ENCODE results near the gene TFAP2B. TPM values are rescaled to one million over a fixed set of nuclear protein-coding genes. Genes with fewer than 3 reads are reported as not detected.

TFAP2B gene
- total RNA-seq, 4 donors from 2014 or later, result not detected

- H3K4me3 ChIP-seq (replicated peaks in 1 of 3), result no peak overlapping the region
- 37 to 51% methylated on average over 1 of the region's 1 CpG for WGBS, 2 donors
- intact Hi-C loops (cut with DNase I), result no loop called here
- H3K4me1 ChIP-seq, result no peaks in the 10 kb centered on the region
- no peaks in the 10 kb centered on the region for H3K9me3 ChIP-seq
- H3K27me3 ChIP-seq, result no peaks in the 10 kb centered on the region
- no peak overlapping the region for H3K27ac ChIP-seq
- no peaks in the 10 kb centered on the region for H3K36me3 ChIP-seq
- TF ChIP-seq POLR2A (IDR thresholded peaks at IDR 0.05), result no peak
- TF ChIP-seq CTCF (IDR thresholded peaks at IDR 0.05), result no peak
- no peak for DNase-seq
Observed at GRCh38 chr6:50864601-50865000, 45.9 kb downstream of the TFAP2B start.

DNA sequence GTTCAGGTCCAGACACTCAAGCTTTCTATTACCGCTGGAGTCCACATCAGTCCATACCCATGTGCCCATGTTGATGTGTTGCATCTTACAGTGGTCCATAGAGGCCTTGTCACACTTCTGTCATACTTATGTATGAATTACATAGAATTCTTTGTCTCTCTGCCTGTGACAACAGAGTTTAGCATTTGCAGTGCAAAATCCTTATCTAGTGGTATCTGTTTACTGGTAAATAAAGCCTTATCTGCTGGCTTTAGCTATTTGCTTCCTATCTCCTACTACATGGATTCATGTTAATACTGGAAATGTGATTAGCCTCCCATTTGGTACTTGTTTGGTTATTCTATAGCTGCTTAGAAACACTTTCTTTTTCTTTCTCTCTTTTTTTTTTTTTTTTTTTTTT lies 49.8 kb downstream of the TFAP2B start:
- DNase-seq, result no peak
- H3K36me3 ChIP-seq, result no peaks in the 10 kb centered on the region
- no peaks in the 10 kb centered on the region for H3K4me1 ChIP-seq
- H3K9me3 ChIP-seq, result no peaks in the 10 kb centered on the region
- intact Hi-C loops (cut with DNase I), result no loop called here
- no peak overlapping the region for H3K27ac ChIP-seq
- H3K27me3 ChIP-seq, result no peaks in the 10 kb centered on the region
- TF ChIP-seq CTCF (IDR thresholded peaks at IDR 0.05), result no peak
- no peak for TF ChIP-seq POLR2A (IDR thresholded peaks at IDR 0.05)
- no peak overlapping the region for H3K4me3 ChIP-seq (replicated peaks in 1 of 3)
- WGBS, 2 donors, result 90 to 97% methylated on average over 1 of the region's 1 CpG

DNA sequence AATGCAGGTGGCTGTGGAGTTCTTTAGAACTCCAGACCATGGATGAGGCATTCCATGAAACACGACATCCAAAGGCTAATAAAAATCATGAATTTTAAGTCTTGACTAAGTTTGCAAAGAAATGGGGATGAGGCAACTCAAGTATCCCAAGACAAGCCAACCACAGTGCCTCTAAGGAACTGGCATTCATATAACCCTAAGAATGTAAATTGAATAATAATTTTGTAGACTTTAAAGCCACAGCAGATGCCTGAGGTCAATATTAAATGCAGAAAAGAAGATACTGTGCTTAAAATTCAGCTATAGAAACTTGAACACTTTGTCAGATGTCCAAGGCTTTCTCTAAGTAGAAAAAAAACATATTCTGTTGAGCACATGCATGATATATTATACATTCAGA lies 54.5 kb downstream of the TFAP2B start:
- Histone ChIP-seq H3K36me3 (no peaks in the 10 kb centered on the region), H3K4me1 (no peaks in the 10 kb centered on the region), H3K27me3 (no peaks in the 10 kb centered on the region), H3K27ac (no peak overlapping the region), H3K4me3 (replicated peaks in 1 of 3) (no peak overlapping the region), H3K9me3 (no peaks in the 10 kb centered on the region)
- TF ChIP-seq POLR2A (IDR thresholded peaks at IDR 0.05) (no peak), CTCF (IDR thresholded peaks at IDR 0.05) (no peak)
- no peak for DNase-seq
- intact Hi-C loops (cut with DNase I), result no loop called here
- WGBS, 2 donors, result 71 to 84% methylated on average over 1 of the region's 1 CpG

DNA sequence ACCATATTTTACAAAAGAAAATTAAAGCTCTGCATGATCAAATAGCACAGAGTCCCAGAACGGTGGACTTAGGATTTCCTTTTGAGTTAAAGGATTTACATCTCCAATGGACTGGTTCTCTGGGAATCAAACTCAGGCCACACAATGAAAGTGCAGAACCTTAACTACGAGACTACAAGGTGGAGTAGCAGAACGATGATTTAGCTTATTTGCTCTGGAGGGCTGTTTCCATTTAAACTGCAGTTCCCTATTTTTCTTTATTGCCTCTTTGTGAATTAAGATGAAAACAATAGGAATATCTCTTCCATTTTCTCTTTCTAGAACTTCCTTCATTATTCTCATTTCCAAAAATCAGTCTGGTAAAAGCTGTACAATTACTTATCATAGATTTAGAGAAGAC lies 65.7 kb downstream of the TFAP2B start:
- 70 to 75% methylated on average over 3 of the region's 3 CpGs for WGBS, 2 donors

GRCh38 chr6:50887112-50887511 lies 68.4 kb downstream of the TFAP2B start:
- DNase-seq, result no peak
- no peak for TF ChIP-seq POLR2A (IDR thresholded peaks at IDR 0.05)
- no peak for TF ChIP-seq CTCF (IDR thresholded peaks at IDR 0.05)
- H3K36me3 ChIP-seq, result no peaks in the 10 kb centered on the region
- H3K27me3 ChIP-seq, result no peaks in the 10 kb centered on the region
- no peak overlapping the region for H3K4me3 ChIP-seq (replicated peaks in 1 of 3)
- no peak overlapping the region for H3K27ac ChIP-seq
- H3K9me3 ChIP-seq, result no peaks in the 10 kb centered on the region
- intact Hi-C loops (cut with DNase I), result no loop called here
- H3K4me1 ChIP-seq, result no peaks in the 10 kb centered on the region
- WGBS, 2 donors, result 85% methylated on average over 1 of the region's 1 CpG

More for the DNA sequence above, 65.7 kb downstream of the TFAP2B start:
- H3K36me3 ChIP-seq, result no peaks in the 10 kb centered on the region
- intact Hi-C loops (cut with DNase I), result no loop called here
- no peaks in the 10 kb centered on the region for H3K4me1 ChIP-seq
- H3K9me3 ChIP-seq, result no peaks in the 10 kb centered on the region
- no peak overlapping the region for H3K27ac ChIP-seq
- TF ChIP-seq POLR2A (IDR thresholded peaks at IDR 0.05), result no peak
- TF ChIP-seq CTCF (IDR thresholded peaks at IDR 0.05), result no peak
- H3K4me3 ChIP-seq (replicated peaks in 1 of 3), result no peak overlapping the region
- DNase-seq, result no peak
- H3K27me3 ChIP-seq, result no peaks in the 10 kb centered on the region

Measured in thyroid gland (tissue), 4 donors.